NCI-H2107 treated with DMSO at 0.1 percent for 48 hours (cell line): ENCODE measurements around the gene SH3RF1.
A peak's percentile ranks its signal among the peaks of the same experiment; 100 is the strongest.
"Not testable (repeated sequence)": the region's sequence is repeated elsewhere in the genome, so short reads cannot be mapped to it uniquely, and the experiment has no call there.

Experiments
- DNase-seq: peaks from one replicate; lab custom pipeline; 2025; ENCODE audit not compliant: unreplicated experiment; lab: John Stamatoyannopoulos, UW

Gene SH3RF1

DNA sequence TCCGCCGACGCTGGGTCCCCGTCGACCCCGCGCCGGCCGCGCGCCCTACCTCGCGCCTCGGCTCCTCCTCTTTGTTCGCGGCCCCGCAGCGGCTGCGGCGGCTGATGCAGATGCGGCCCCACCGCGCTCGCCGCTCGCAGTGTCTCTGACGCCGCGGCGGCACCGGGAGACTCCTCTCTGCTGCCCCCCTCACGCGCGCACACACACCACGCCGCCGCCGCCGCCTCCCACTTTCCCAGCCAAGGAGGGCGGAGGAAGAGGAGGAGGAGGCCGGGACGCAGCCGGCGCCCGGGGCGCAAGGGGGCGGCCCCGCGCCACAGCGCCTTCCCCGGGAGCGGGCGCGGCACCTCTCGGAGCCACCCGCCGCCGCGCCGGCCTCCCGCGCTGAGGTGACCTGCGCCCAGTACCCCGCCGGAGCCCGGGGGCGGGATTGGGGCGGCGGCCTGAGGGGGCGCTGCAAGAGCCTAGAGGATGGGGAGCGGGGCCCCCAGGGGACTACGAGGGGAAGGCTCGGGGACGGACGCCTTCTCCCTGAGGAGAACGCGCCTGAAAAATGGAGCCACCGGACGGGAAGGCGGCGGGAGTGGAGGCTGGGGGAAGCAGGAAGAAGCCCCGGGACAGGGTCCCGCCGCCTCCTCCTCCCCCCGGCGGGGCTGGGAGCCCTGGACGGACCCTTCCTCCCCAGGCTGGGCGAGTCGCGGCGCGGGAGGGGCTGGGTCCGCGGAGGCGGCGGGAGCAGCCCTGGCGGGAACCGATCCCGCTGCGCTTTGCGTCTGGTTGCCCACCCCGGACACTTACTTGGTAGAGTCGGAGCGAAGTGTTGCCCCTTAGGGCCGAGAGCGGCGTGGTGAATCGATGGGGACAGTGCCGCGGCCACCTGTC, at the start of gene SH3RF1:
SH3RF1 (minus strand) TSS at position 147 of the 882 bp plus-strand sequence. CDS start 1,744 bp downstream, outside the sequence.
- peak; percentile 28 for DNase-seq

GRCh38 chr4:169315530-169316343, 45.0 kb upstream of the SH3RF1 start:
- peak; percentile 17 for DNase-seq

GRCh38 chr4:169314906-169315305, 44.1 kb upstream of the SH3RF1 start:
- DNase-seq: peak; percentile 38

- DNase-seq: no peak
Measured at GRCh38 chr4:169313732-169314131, 43.0 kb upstream of the SH3RF1 start.

- DNase-seq: no peak
Measured at GRCh38 chr4:169312690-169313422, 42.1 kb upstream of the SH3RF1 start.

- DNase-seq: peak; percentile 1
Measured at GRCh38 chr4:169311643-169312365, 41.0 kb upstream of the SH3RF1 start.

DNA sequence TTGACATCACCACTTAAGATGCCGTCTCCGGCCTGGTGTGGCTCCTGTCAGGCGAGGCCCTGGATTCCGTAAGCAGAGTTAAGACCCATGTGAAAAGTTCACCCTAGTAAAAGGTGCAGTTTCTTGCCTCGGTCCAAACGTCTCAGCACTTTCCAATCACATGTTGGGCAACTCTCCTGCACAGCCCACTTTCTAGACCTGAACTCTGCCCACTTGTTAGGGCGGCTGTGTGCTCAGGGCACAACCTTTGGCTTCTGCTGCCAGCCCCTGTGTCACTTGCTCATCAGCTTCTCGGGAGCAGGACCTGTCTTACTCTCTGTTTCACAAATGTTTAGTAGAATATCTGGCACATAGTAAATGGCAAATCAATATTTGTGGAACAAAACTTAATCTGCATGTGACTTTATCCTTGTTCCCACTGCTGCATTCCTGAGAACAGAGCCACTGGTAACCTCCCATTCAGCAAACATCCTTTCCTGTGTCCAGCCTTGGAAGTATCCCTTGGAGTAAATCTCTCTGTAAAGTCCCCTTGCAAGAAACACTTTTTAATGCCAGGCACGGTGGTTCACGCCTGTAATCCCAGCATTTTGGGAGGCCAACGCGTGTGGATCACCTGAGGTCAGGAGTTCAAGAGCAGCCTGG, 38.7 kb upstream of the SH3RF1 start:
- no peak for DNase-seq

- DNase-seq: peak; percentile 13
Measured at GRCh38 chr4:169307576-169307975, 36.8 kb upstream of the SH3RF1 start.

GRCh38 chr4:169305651-169306050, 34.9 kb upstream of the SH3RF1 start:
- no peak for DNase-seq

- DNase-seq: no peak
Measured at GRCh38 chr4:169305173-169305572, 34.4 kb upstream of the SH3RF1 start.

DNA sequence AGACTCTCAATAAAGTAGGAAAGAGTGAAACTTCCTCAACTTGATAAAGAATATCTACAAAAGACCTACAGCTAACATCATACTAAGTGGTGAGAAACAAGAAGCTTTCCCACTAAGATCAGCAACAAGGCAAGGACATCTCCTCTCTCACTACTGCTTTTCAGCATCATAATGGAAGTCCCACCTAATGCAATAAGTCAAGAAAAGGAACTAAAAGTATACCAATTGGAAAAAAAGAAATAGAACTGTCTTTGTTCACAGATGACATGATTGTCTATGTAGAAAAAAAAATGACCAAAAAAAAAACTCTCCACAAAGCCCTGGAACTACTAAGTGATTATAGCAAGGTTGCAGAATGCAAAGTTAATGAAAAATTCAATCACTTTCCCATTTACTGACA, 25.1 kb upstream of the SH3RF1 start:
- DNase-seq: no peak

DNA sequence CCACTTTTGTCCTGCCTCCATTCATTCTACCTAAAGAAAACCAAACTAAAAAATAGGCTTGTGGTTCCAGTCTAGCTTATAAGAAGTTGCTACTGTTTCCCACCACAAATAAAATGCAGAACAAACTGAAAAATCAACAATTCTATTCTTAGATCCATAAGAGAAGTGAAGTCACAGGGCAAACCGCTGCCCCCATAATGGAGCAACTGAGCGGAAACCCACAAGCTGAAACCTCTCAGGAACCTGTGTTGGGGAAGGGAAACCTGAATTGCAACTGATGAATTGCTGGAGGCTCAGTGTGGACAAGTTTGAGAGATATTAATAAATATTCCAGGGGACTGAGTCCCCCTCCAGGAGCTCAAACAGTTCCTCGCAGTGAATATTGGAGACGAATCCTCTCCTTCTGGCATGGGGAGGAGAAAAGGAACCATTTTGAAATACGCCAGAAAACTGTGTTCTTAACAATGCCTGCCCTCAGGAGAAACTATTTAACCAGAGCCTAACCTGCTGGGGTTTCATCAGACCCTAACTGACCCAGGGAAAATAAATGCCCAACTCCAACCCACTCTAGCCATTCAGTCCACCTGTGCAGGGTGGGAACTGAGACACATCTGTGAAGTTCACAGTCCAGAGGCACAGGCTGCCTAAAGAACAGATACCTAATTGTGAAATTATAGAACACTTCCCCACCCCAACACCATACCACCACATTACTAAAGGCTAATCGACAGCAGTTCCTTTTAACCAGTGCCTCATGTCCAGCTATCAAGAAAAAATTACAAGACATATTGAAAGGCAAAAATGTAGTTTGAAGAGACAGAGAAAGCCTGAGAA, 22.8 kb upstream of the SH3RF1 start:
- DNase-seq: no peak

- not testable (repeated sequence) for DNase-seq
Measured at GRCh38 chr4:169287983-169288382, 17.2 kb upstream of the SH3RF1 start.

GRCh38 chr4:169286562-169287301, 16.0 kb upstream of the SH3RF1 start:
- DNase-seq: no peak

DNA sequence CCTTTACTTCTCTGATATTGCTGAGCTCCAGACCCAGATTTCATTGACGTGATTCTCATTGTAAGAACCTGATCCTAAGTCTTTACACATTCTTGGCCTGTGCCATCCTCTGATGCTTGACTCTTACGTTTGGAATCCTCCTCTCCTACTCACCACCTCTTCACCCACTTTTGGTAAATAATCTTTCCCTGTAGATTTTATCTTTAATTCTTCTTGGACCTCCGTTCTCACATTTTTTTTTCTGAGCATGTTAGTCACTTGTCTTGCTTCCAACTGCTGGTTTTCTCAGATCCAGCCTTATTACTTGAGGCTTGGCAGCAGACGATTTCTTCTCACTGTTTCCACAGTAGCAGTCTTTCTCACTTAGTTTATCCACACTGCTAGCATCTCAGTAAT, 12.4 kb upstream of the SH3RF1 start:
- no peak for DNase-seq

GRCh38 chr4:169282429-169283113, 11.8 kb upstream of the SH3RF1 start:
- no peak for DNase-seq

DNA sequence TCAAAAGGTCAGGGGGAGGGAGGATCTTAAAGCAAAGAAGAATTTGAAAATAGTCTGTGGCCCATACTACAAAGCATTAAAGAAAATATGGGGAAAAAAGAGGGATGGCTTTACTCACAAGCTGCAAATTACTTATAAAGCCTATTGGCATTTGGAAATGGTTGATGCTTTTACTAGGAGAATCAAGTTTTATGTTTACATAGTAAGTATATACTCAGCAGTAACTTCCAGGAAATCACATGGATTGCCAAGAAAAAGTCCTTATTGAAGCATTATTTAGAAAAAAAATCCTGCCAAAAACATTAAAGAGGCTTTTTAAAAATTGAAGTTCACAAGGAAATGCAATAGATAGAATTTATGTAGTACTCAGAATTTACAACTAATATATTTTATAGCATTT, 8.4 kb upstream of the SH3RF1 start:
- no peak for DNase-seq

DNA sequence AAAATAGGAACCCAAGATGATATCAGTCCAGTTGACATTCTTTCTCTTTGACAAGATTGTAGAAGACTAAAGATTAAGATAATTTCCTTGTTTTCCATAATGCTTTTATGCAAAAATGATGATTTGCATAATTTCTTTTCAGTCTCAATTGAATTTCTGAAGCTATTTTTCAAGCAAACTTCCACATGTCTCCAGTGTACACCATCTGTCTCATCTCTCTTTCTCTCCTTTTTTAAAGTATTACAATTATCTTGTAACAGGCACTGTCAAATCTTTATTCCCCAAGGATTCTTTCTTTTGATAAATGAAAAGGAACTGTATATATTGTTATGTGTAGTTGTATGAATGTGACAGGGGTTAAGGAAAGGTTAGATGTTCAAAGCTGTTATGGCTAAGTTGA, 7.9 kb upstream of the SH3RF1 start:
- DNase-seq: no peak
